HG02588 (cell line): Measurements from ENCODE around the gene CD99L2.
A peak's percentile ranks its signal among the peaks of the same experiment; 100 is the strongest.
"Not testable (repeated sequence)": the region's sequence is repeated elsewhere in the genome, so short reads cannot be mapped to it uniquely, and the experiment has no call there.

Source experiments
- ATAC-seq: cut with Tn5 transposase; IDR thresholded peaks from one replicate; pipeline ENCODE4 v1.9.1; 2021; ENCODE audit warnings: mild to moderate bottlenecking, moderate library complexity; ENCODE audit not compliant: unreplicated experiment

The CD99L2 gene

DNA sequence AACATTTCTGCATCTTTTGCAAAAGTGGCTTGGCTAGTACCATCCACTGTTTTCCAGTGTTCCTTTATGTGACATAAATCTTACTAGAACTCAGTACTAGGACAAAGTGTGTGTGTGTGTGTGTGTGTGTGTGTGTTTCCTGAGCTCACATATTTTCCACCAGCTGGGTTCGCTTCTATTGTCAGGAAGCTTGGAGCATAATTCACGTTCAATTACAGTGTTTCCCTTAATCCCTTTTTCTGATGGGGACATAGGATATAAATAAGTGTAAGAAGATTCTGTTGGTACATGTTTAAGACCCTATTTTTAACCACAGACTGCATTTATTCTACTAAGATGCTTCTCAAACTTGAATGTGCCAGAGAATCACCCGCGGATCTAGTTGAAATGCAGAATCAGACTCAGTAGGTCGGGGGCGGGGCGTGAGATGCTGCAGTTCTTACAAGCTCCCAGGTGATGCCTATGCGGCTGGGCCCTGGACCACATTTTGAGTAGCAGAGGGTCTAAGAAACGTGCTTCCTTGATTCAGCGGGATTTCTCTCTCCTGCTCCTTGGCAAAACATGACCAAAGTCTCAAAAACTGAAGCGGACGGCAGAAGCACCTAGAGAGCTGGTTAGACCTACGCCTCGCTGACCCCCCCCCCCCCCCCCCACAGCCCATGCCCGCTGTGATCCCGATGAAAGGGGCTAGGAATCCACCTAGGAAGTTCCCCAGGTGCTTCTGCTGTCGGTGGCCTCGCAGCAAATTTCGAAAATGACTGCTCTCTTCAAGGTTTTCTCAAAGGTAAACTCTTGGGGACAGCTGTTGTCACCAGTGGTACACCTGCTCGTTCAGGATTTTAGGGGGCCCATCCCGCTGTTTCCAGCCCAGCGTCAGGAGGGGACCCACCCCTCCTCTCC, 797 bp downstream of the CD99L2 start:
- ATAC-seq, result peak; percentile 0

DNA sequence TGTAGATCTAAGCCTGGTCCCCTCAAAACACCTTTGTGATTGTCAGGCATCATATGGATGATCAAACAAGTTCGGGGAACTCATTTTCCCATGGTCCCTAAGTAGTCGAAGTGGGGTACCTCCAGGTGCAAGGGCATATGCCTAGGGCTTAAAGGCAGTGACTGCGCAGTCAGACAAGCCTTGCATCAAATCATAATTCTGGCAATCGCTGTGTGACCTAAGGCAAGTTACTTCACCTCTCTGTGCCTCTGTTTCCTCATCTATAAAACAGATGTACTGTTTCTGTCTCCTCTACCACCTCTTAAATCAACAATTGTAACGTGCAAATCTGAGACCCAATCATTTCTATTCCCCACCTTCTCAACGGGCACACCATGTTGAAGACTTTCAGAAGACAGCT, 1.8 kb downstream of the CD99L2 start:
- ATAC-seq, result no peak

DNA sequence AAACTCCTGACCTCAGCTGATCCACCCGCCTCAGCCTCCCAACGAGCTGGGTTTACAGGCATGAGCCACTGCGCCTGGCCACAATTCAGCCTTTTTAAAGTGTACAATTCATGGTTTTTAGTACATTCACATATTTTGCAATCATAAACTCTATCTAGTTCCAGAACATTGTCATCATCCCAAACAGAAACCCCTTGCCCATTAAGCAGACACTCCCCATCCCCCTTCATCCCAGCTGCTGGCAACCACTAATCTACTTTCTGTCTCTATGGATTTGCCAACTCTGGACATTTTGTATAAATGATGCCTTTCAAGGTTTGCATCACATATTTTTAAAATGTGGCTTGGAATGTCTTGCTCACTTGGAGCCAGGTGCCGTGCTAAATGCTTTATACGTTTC, 4.5 kb downstream of the CD99L2 start:
- no peak for ATAC-seq

DNA sequence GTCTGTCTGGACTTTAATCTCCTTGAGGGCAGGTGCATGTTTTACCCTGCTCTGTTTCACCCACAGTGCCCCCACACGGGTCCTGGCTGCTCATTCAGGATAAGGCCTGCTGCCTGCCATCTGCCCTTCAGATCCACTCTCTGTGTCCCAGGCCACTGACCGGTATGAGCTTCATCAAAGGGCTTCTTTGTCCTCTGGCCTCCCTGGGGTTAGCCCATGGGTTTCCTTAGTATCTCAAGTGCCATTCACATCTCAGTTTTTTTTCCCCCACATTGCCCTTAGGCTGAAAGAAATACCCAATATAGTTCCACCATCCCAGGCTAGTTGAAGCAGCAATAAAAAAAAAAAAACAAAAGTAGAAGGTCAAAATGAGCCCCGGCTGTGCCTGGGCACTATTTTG, 9.3 kb downstream of the CD99L2 start:
- ATAC-seq, result no peak

DNA sequence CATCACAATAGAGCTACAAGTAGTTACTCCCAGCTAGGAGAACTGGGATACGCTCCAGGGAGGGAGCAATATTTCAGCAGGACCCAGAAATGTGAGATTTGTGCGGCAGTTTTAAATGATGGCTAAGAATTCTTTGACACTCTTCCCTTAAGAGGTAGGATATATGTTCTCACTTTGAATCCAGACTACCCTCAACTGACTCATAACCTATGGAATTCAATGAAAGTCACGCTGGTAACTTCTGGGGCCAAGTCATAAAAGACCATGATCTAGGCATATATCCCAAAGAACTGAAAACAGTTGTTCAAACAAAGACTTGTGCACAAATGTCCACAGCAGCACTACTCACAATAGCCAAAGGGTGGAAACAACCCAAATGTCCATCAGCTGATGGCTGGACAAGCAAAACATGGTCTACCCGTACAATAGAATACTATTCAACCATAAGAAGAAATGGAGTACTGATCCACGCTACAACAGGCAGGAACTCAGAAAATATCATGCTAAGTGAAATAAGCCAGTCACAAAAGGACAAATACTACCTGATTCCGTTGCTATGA, 10.5 kb downstream of the CD99L2 start:
- no peak for ATAC-seq

DNA sequence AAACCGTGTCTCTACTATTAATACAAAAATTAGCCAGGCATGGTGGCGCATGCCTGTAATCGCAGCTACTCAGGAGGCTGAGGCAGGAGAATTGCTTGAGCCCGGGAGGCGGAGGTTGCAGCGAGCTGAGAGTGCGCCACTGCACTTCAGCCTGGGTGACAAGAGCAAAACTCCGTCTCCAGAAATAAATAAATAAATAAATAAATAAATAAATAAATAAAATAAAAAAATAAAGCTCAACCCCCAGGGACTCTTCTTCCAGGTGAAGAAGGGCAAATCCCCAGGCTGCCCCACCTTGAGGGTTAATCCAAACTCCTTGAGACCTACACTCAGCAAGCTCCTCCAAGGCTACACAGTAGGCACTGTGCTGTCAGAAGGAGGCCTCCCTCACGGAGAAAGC, 11.2 kb downstream of the CD99L2 start:
- not testable (repeated sequence) for ATAC-seq

DNA sequence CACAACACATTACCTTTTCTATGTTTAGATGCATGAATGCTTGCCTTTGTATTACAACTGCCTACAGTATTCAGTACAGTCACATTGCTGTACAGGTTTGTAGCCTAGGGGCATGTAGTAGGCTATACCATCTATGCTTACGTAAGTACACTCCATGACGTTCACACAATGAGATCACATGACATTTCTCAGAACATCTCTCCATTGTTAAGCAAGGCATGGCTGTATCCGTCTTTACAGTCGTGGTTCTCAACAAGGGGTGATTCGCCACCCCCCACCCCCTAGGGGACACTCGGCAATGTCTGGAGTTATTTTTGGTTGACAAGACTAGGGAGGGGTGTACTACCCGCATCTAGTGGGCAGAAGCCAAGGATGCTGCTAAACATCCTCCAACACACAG, 12.1 kb downstream of the CD99L2 start:
- ATAC-seq, result no peak

DNA sequence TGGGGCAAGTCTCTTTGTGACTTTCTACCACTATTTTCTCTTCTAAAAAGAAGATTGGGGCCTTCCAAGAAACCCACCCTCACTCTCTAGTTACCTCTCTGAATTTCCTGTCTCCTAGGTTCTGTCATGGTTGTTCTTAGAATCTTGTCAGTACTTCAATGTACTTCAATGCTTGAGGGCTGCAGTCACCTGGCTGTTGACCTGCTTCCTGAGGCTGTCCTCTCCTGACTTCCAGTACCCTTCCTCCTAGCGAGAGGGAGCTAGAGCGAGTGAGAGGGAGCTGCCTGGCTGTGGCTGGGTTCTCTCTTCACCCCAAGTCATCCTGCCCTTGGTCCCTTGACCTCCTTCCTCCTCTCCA, 17.7 kb downstream of the CD99L2 start:
- ATAC-seq, result peak; percentile 6

DNA sequence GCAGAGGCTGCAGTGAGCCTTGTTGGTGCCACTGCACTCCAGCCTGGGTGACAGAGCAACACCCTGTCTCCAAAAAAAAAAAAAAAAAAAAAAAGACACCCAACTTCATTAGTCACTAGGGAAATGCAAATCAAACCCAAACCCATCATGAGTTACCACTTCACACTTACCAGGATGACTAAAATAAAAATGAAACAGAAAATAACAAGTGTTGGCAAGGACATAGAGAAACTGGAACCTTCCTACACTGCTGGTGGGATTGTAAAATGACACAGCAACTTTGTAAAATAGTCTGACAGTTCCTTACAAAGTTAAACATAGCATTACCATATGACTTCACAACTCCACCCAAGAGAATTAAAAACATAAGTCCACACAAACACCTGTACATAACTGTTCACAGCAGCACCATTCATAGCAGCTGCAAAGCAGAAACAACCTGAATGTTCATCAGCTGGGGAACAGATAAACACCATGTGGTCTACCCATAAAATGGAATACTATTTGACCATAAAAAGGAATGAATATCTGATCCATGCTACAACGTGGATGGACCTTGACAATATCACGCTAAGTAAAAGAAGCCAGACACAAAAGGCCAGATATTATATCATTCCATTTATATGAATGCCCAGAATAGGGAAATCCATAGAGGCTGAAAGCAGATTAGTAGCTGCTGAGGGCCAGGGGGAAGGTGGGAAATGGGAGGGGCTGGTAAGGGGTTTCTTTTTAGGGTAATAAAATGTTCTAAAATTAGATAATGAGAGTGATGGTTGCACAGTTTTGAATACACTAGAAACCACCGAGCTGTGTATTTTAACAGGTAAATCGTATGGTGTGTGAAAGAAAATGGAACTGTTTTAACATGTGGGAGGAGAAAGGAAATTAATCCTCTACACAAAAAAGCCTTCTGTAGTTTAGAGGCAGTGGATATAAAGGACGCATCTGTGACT, 18.3 kb downstream of the CD99L2 start:
- peak; percentile 79 for ATAC-seq

DNA sequence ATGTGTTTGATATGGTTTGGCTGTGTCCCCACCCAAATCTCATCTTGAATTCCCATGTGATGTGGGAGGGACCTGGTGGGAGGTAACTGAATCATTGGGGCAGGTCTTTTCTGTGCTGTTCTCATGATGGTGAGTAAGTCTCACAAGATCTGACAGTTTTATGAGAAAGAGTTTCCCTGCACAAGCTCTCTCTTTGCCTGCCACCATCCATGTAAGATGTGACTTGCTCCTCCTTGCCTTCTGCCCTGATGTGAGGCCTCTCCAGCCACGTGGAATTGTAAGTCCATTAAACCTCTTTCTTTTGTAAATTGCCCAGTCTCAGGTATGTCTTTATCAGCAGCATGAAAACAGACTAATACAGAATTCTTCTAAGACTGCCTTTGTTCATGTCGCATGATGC, 22.8 kb downstream of the CD99L2 start:
- ATAC-seq, result not testable (repeated sequence)

DNA sequence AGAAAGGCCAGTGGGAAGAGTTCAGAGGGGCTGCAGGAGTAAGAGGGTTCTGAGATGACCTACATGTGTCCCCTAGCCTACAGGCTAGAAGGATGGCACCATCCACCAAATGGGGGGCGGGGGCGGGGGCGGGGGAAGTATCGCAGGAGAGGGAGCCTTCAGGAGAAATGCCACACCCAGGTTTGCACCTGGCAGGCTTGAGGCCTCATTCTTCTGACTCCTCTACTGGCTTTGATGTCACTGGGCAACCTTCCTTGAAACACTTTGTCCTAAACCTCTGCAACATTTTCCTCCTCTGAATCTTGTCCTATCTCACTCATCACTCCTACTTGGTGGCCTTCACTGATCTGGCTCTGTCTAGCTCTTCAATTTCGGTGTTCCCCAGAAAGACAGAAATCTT, 24.0 kb downstream of the CD99L2 start:
- no peak for ATAC-seq

DNA sequence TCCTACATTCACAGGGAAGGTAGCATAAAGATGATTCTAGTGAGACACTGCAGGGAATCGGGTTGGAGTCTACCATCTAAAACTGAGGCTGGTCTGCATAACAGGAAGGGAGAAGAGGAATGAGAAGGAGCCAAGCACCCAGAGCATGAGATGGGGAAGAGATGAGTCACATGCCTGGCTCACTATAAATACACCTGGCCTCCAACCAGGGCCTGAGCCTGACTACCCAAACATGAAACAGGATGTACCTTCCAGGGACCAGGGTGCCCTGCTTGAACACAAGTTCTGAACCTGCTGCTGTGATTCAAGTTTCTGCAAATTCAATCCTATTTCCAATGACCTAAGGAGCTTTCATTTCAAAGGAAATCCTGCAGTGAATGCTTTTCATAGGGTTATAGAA, 24.9 kb downstream of the CD99L2 start:
- no peak for ATAC-seq

DNA sequence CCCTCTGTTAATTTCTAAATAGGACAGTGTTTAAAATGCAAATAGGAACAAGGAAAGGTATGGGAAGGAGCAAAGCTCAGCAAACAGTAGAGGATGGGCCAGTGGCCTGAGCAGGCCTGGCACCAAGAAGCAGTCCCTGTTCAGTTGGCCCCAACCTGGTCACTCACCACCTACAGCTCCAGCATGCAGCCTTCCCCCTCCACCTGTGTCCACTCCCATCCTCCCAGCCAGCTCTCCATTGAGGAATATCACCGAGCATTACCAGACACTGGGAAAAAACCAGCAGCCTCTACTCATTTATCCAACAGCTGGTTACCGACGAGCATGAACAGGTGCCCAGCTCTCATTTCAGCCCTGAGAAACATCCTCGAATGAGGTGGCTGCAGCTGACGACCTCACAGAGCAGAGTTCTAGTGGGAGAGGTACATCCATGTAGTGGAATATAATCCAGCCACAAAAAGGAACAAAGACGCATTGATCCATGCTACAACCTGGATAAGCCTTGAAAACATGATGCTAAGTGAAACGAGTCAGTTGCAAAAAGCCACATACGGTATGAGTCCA, 25.6 kb downstream of the CD99L2 start:
- ATAC-seq, result no peak

DNA sequence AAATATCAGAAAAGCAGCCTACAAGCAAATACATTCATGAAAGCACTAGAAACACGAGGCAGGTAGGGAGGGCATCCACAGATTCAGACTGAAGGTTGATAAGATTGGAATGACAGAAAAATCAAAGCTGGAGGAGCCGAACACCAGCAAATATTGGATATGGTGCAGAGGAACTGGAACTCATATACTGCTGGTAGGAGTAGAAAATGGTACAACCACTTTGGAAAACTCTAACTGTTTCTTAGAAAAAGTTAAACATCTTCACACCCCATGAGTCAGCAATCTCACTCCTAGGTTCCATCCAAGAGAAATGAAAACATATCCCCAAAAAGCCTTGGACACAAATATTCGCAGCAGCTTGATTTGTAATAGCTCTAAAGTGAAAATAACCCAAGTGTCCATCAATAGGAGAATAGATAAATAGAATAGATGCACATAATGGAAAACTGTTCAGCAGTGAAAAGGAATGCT, 27.1 kb downstream of the CD99L2 start:
- ATAC-seq, result no peak

DNA sequence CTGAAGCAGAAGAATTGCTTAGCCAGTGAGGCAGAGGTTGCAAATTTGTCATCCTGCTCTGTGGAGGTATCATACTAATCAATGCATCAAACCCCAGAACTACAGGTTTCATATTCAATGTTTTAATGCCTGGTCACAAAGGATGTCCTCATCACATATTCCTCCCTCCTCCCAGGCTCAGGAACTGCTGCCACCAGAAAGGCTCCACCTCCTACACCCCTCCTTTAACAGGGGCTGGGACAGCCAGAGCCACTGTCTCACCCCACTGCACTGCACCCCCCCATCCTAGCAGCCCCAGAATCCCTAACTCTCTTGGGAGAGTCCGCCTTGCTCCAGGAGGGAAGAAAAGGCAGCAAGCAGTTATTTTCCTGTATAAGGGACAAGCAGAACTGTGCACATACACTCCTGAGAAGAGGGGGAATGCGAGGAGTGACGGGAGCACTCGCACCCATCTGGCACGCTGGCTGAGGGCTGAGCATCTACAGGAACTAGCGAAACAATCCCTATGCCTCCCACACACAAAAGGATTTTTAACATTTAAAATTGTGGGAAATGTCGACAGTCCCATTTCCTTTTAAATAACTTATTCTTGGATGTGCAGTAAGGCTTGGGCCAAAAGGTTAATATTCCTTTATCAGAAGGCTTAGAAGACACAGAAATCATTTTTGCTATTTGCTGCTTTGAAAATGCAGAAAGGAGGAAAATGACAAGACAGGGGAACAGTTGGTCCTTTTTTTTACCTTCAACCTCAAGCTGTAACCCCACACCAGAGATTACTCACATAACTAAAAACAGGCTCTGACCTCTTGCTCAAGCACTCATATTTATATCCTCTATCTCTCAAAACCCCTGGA, 27.8 kb downstream of the CD99L2 start:
- no peak for ATAC-seq

DNA sequence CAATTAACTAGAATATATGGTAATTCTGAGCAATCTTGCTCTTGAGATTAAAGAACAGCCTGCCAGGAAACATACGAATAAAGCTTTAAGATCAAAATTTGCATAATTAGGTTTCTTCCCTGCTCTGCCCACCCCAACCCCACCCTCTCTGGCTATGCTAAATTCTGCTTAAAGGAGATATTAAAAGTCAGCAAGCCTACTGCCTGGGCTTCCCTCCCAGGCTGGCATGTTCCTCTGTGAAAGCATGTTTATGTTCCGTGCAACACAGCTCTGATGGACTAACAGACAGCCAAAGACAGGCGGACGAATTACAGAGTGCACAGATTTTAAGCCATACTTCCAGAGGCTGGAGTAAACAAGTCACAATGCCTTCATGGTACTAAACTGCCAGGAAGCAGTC, 28.4 kb downstream of the CD99L2 start:
- ATAC-seq, result no peak

DNA sequence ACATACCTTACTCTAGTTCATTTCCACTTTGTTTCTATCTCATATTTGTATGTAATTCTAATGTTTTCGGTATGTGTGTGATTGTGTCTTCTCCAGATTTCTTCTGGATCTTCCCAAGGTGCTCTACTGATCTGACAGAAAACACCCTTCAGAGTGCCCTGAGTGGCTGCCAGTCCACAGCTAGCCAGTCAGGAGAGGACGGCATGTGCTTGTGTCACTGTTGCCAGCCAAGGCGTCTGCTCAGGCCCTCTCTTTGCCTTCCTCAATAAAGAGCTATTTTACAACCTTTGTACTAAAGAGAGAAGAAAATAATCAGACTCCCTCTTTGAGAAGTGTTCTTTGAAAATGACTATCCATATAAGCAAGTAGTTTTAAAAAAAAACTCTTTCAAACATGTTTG, 29.0 kb downstream of the CD99L2 start:
- ATAC-seq, result no peak

DNA sequence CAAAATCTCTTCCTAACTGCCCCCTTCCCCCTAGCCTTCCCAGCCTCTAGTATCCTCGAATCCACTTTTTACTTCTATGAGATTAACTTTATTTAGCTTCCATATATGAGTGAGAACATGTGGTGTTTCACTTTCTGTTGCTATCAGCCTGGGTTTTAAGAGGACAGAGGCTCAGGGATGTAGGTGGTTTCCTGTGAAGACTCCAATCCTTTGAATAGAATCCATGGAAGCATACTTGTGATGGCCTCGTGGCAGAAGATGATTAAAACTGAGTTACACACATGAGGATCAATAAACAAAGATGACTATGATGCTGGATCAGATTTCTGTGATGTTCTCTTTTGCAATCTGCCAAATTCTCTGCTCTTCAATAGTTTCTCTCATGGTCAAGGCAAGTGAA, 29.8 kb downstream of the CD99L2 start:
- ATAC-seq, result no peak

DNA sequence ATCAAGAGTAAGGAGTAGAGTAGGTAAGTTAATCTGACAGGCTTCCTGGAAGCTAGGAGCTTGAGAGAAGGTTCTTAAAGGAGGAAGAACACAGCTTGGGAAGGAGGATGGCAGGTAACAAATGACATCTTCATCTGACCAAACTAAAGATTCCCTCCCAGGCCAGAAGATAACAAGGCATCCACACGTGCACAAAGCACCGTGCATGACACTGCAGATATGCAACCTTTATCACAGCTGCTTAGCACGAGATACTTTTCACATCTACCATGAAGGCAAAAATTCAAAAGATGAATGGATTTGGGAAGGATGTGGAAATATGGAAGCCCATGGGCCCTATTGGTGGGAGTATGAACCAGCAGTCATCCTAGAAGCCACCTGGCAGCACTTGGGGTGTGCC, 34.3 kb downstream of the CD99L2 start:
- ATAC-seq, result no peak

DNA sequence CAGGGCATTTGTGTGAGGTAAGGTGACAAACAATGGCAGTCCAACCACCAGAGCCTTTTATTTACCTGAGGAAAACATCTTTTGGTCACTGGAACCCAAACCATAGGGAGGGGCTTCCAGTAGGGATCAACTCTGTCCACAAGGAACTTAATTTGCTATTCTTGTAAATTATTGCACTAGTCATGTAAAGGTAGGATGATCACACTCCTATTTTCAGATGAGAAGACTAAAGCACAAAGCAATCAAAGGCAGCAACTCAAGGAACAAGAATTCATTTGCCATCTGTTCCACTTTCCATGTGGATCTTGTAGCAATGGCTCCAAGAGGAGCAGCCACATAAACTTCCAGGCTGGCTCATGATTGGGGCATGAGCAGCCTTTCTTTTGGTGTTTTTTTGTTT, 35.3 kb downstream of the CD99L2 start:
- no peak for ATAC-seq
